ENCODE results near the gene GREM1.

- TF ChIP-seq, protein P1, sequence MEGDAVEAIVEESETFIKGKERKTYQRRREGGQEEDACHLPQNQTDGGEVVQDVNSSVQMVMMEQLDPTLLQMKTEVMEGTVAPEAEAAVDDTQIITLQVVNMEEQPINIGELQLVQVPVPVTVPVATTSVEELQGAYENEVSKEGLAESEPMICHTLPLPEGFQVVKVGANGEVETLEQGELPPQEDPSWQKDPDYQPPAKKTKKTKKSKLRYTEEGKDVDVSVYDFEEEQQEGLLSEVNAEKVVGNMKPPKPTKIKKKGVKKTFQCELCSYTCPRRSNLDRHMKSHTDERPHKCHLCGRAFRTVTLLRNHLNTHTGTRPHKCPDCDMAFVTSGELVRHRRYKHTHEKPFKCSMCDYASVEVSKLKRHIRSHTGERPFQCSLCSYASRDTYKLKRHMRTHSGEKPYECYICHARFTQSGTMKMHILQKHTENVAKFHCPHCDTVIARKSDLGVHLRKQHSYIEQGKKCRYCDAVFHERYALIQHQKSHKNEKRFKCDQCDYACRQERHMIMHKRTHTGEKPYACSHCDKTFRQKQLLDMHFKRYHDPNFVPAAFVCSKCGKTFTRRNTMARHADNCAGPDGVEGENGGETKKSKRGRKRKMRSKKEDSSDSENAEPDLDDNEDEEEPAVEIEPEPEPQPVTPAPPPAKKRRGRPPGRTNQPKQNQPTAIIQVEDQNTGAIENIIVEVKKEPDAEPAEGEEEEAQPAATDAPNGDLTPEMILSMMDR (IDR thresholded peaks at IDR 0.05) = no peak
- TF ChIP-seq POLR2A (IDR thresholded peaks at IDR 0.05) = no peak
Measured at GRCh38 chr15:32690941-32691688, 26.7 kb upstream of the GREM1 start.
